GM21367 (cell line): Measurements from ENCODE around the gene FAM170B.
A peak's percentile ranks its signal among the peaks of the same experiment; 100 is the strongest.

ENCODE experiments used
- ATAC-seq: cut with Tn5 transposase; IDR thresholded peaks from one replicate; pipeline ENCODE4 v1.9.1; 2021; ENCODE audit not compliant: unreplicated experiment

FAM170B gene

GRCh38 chr10:49169776-49170175 is 36.0 kb upstream of the FAM170B start:
- ATAC-seq: no peak

GRCh38 chr10:49168831-49169500 is 35.1 kb upstream of the FAM170B start:
- no peak for ATAC-seq

GRCh38 chr10:49168171-49168540 is 34.3 kb upstream of the FAM170B start:
- no peak for ATAC-seq

GRCh38 chr10:49167425-49168170 is 33.8 kb upstream of the FAM170B start:
- ATAC-seq: no peak

- no peak for ATAC-seq
Observed at GRCh38 chr10:49166484-49167400, 32.9 kb upstream of the FAM170B start.

GRCh38 chr10:49165821-49166483 is 32.1 kb upstream of the FAM170B start:
- no peak for ATAC-seq

GRCh38 chr10:49165259-49165658 is 31.4 kb upstream of the FAM170B start:
- ATAC-seq: no peak

- ATAC-seq: peak; percentile 93
Observed at GRCh38 chr10:49164559-49165188, 30.9 kb upstream of the FAM170B start.

GRCh38 chr10:49163741-49164140 is 29.9 kb upstream of the FAM170B start:
- no peak for ATAC-seq

- ATAC-seq: no peak
Observed at GRCh38 chr10:49162761-49163310, 29.0 kb upstream of the FAM170B start.

- ATAC-seq: no peak
Observed at GRCh38 chr10:49162063-49162462, 28.2 kb upstream of the FAM170B start.

GRCh38 chr10:49161411-49161997 is 27.7 kb upstream of the FAM170B start:
- no peak for ATAC-seq

GRCh38 chr10:49160814-49161213 is 27.0 kb upstream of the FAM170B start:
- no peak for ATAC-seq

GRCh38 chr10:49160110-49160509 is 26.3 kb upstream of the FAM170B start:
- no peak for ATAC-seq

- ATAC-seq: no peak
Observed at GRCh38 chr10:49158915-49159314, 25.1 kb upstream of the FAM170B start.

GRCh38 chr10:49158404-49158803 is 24.6 kb upstream of the FAM170B start:
- no peak for ATAC-seq

- ATAC-seq: no peak
Observed at GRCh38 chr10:49157229-49157628, 23.4 kb upstream of the FAM170B start.

GRCh38 chr10:49154641-49155040 is 20.8 kb upstream of the FAM170B start:
- no peak for ATAC-seq

GRCh38 chr10:49153971-49154370 is 20.1 kb upstream of the FAM170B start:
- no peak for ATAC-seq

GRCh38 chr10:49153115-49153514 is 19.3 kb upstream of the FAM170B start:
- no peak for ATAC-seq
